K562 (cell line): ENCODE measurements around the gene FADS6. TPM values are rescaled to one million over a fixed set of nuclear protein-coding genes. Genes with fewer than 3 reads are reported as not detected.

ENCODE experiments used
- ATAC-seq: fragments of 200-7000 bp; cut with Tn5 transposase; 3 replicates; pipeline ENCODE4 v1.9.1; 2020; ENCODE audit warnings: moderate library complexity
- BruUV-seq: library from RNA; stranded (reverse); fragments of 400-500 nt; replicated peaks from 2 replicates; lab custom pipeline; 2021; lab: Mats Ljungman, UMichigan
- CTCF ChIA-PET: fragments of 300-600 bp; formaldehyde crosslinking; extraction: SDS; loops from one replicate; lab custom pipeline; 2021; ENCODE audit warnings: low intra/inter-chr PET ratio; lab: Yijun Ruan, JAX
- POLR2A ChIA-PET: fragments of 300-600, 350-650 bp; sonication (Branson Sonifier 250); formaldehyde crosslinking; extraction: SDS; loops from one replicate; lab custom pipeline; 2021; ENCODE audit warnings: antibody characterized with exemption, inconsistent platforms; lab: Yijun Ruan, JAX
- DNase-seq, 4 experiments: peaks; one replicate each; pipeline versions ENCODE4 v3.0.0 to v3.0.0-alpha.2; 2011 to 2018; ENCODE audit warnings: low spot score in 3 of 4, mixed read lengths in 3 of 4; ENCODE audit errors: extremely low read depth in 1 of 4
- FAIRE-seq: peaks from 2 replicates; lab custom pipeline; 2011; peaks lifted over from hg19 to GRCh38; lab: Jason Lieb, UNC
- H2AFZ ChIP-seq: 2 replicates; pipeline ENCODE4 v1.6.0; 2011; ENCODE audit warnings: low read depth, low read length, control low read depth, inconsistent platforms
- H3K27ac ChIP-seq: fragments of 200-600 bp; 3 replicates; pipeline ENCODE4 v1.8.0; 2011; ENCODE audit warnings: low read depth, mild to moderate bottlenecking, control low read depth, inconsistent platforms, low read length, moderate library complexity, mixed read lengths; ENCODE audit errors: extremely low read depth
- H3K27me3 ChIP-seq, 2 experiments: fragments of 300-600 bp in 1 of 2; 2 replicates in 1 of 2; 3 replicates in 1 of 2; pipeline versions ENCODE4 v1.6.0 to v1.8.0; 2011; ENCODE audit warnings: inconsistent platforms in 2 of 2, low read length in 2 of 2, mild to moderate bottlenecking in 1 of 2, mixed read lengths in 1 of 2, moderate library complexity in 1 of 2; ENCODE audit not compliant: control insufficient read depth in 2 of 2, insufficient read depth in 2 of 2
- H3K36me3 ChIP-seq: fragments of 300-600 bp; 3 replicates; pipeline ENCODE4 v1.8.0; 2011; ENCODE audit warnings: mild to moderate bottlenecking, low read length, inconsistent platforms; ENCODE audit not compliant: control insufficient read depth, insufficient read depth
- H3K4me1 ChIP-seq, 2 experiments: fragments of 200-600 bp in 1 of 2; replicated peaks in 1 of 2; 2 replicates in 1 of 2; 3 replicates in 1 of 2; pipeline versions ENCODE4 v1.5.1 to v1.8.0; 2011; ENCODE audit warnings: inconsistent platforms in 2 of 2, low read length in 2 of 2, mild to moderate bottlenecking in 1 of 2, mixed read lengths in 1 of 2, moderate library complexity in 1 of 2; ENCODE audit not compliant: control insufficient read depth in 2 of 2, insufficient read depth in 2 of 2
- H3K4me2 ChIP-seq: 2 replicates; pipeline ENCODE4 v1.6.1; 2011; ENCODE audit warnings: low read length, control low read depth, inconsistent platforms, mixed read lengths; ENCODE audit not compliant: insufficient read depth
- H3K4me3 ChIP-seq: fragments of 200-600 bp; sonication (generic), shearing (Covaris generic); 2 replicates; pipeline ENCODE4 v1.5.1; 2016; ENCODE audit warnings: control low read depth, inconsistent platforms
- H3K79me2 ChIP-seq: fragments of 200-600 bp; 3 replicates; pipeline ENCODE4 v1.8.0; 2011; ENCODE audit warnings: low read length, inconsistent platforms; ENCODE audit not compliant: control insufficient read depth, insufficient read depth
- H3K9ac ChIP-seq, 2 experiments: 2 replicates each; pipeline versions ENCODE4 v1.6.0 to v1.6.1; 2011; ENCODE audit warnings: low read depth in 2 of 2, low read length in 2 of 2, control low read depth in 1 of 2, inconsistent platforms in 1 of 2, mild to moderate bottlenecking in 1 of 2, mixed read lengths in 1 of 2; ENCODE audit not compliant: insufficient read depth in 1 of 2
- H3K9me1 ChIP-seq: one replicate; pipeline ENCODE4 v1.6.0; 2011; ENCODE audit warnings: inconsistent platforms, mild to moderate bottlenecking, low read length, moderate library complexity; ENCODE audit not compliant: control insufficient read depth, insufficient read depth
- H3K9me3 ChIP-seq: replicated peaks from 2 replicates; pipeline ENCODE4 v1.5.1; 2011; ENCODE audit warnings: low read depth, low read length, inconsistent platforms; ENCODE audit not compliant: control insufficient read depth, insufficient read depth
- H4K20me1 ChIP-seq: replicated peaks from 2 replicates; pipeline ENCODE4 v1.6.1; 2011; ENCODE audit warnings: low read length, inconsistent platforms, mixed read lengths; ENCODE audit not compliant: control insufficient read depth, insufficient read depth
- CREBBP ChIP-seq: IDR thresholded peaks from one replicate; pipeline ENCODE4 v1.6.1; 2012; ENCODE audit warnings: low read depth, mild to moderate bottlenecking, control low read depth, inconsistent platforms, low read length
- FOXA1 ChIP-seq: fragments of 450-650 bp; IDR thresholded peaks from 2 replicates; pipeline ENCODE4 v1.6.1; 2016; ENCODE audit warnings: mild to moderate bottlenecking, borderline replicate concordance
- FOXA3 ChIP-seq, 2 experiments: fragments of 450-650 bp in 1 of 2; sonication (generic) in 1 of 2; formaldehyde crosslinking; IDR thresholded peaks in 1 of 2; conservative IDR thresholded peaks in 1 of 2; 2 replicates each; pipeline versions ENCODE4 v1.4.0 to v1.8.0; 2020 to 2022; ENCODE audit warnings: mild to moderate bottlenecking in 2 of 2, missing genetic modification reagents in 1 of 2
- FUS ChIP-seq: fragments of 200-400 bp; formaldehyde crosslinking; optimal IDR thresholded peaks from 2 replicates; pipeline ENCODE3; 2017; ENCODE audit warnings: low read depth, low read length
- HDAC2 ChIP-seq: fragments of 450-650 bp; IDR thresholded peaks from 2 replicates; pipeline ENCODE4 v1.6.1; 2016; ENCODE audit warnings: mild to moderate bottlenecking
- NR0B1 ChIP-seq: fragments of 450-650 bp; IDR thresholded peaks from one replicate; pipeline ENCODE4 v1.6.1; 2018; ENCODE audit warnings: mild to moderate bottlenecking, moderate library complexity; ENCODE audit not compliant: partially characterized antibody
- NR2C2 ChIP-seq, 2 experiments: fragments of 200-800 bp in 1 of 2; sonication (Bioruptor generic) in 1 of 2; sonication (generic) in 1 of 2; formaldehyde crosslinking in 1 of 2; IDR thresholded peaks; 2 replicates each; pipeline versions ENCODE4 v1.6.1 to v1.8.0; 2016 to 2022; ENCODE audit warnings: mild to moderate bottlenecking in 1 of 2, missing compliant biosample characterization in 1 of 2, missing genetic modification characterization in 1 of 2, missing genetic modification reagents in 1 of 2
- PHTF2 ChIP-seq: fragments of 250-450 bp; sonication (Bioruptor Pico); IDR thresholded peaks from 2 replicates; pipeline ENCODE4 v1.5.0; 2021; ENCODE audit warnings: mild to moderate bottlenecking
- POLR2A ChIP-seq: fragments of 450-650 bp; conservative IDR thresholded peaks from 2 replicates; pipeline ENCODE4 v1.6.1; 2016
- SIN3A ChIP-seq, 2 experiments: fragments of 150-350 bp in 1 of 2; IDR thresholded peaks; 2 replicates each; pipeline ENCODE4 v1.6.1; 2011 to 2016; ENCODE audit warnings: borderline replicate concordance in 2 of 2, low read depth in 2 of 2, low read length in 2 of 2, mild to moderate bottlenecking in 2 of 2, moderate library complexity in 2 of 2; ENCODE audit not compliant: control insufficient read depth in 1 of 2
- SIN3B ChIP-seq: fragments of 450-650 bp; IDR thresholded peaks from 2 replicates; pipeline ENCODE4 v1.6.1; 2017; ENCODE audit warnings: low read depth, mild to moderate bottlenecking, moderate library complexity
- ZBTB8A ChIP-seq: fragments of 450-650 bp; IDR thresholded peaks from 2 replicates; pipeline ENCODE4 v1.6.1; 2018; ENCODE audit warnings: mild to moderate bottlenecking, moderate library complexity; ENCODE audit not compliant: partially characterized antibody
- WGBS: fragments of 100-300 bp; shearing (Covaris generic); methylation state at CpG from one replicate; pipeline ENCODE4 v1.1.6; 2016; ENCODE audit warnings: low coverage, mixed read lengths; ENCODE audit not compliant: insufficient coverage; ENCODE audit errors: missing lambda C conversion rate; 5-methylcytosine and 5-hydroxymethylcytosine counted together
- in situ Hi-C: fragments of 300-500 bp; cut with MboI; formaldehyde crosslinking; loops from 4 replicates; pipeline ENCODE4 v1.15.0; 2018; ENCODE audit warnings: inconsistent platforms, mixed read lengths
- intact Hi-C: fragments of 100-400 bp; cut with micrococcal nuclease; formaldehyde crosslinking; loops from 2 replicates; pipeline ENCODE4 v1.14.2; 2022
- polyA plus RNA-seq, 8 experiments: library from polyadenylated mRNA; depleted of rRNA in 4 of 8; stranded (reverse) in 5 of 8; unstranded in 3 of 8; fragments of >200 nt; fragmentation: Nextera tagmentation in 2 of 8; fragmentation: Illumina TruSeq in 1 of 8; extraction: Ambion mirVana in 2 of 8; extraction: Trizol in 1 of 8; gene quantifications; 2 replicates each; pipeline versions ENCODE4 v1.2.1 to v1.2.3, GENCODE V29; 2011 to 2014; ENCODE audit warnings: inconsistent platforms in 1 of 8, missing spikeins in 1 of 8
- total RNA-seq, 7 experiments: library from RNA; depleted of rRNA in 6 of 7; stranded (reverse); fragments of >200 nt in 6 of 7; fragmentation: Illumina TruSeq in 2 of 7; extraction: Trizol in 2 of 7; gene quantifications; 2 replicates each; pipeline versions ENCODE4 v1.2.1 to v1.2.3, GENCODE V29; 2011 to 2021; ENCODE audit warnings: low replicate concordance in 1 of 7

FADS6 gene
- total and polyA plus RNA-seq, 9 of the 15 experiments (the other 6 are each of a cell fraction or from before 2014, with no cell fraction given): 0.18 to 0.22 TPM; not detected in 7

GRCh38 chr17:74850914-74851313 lies 42.5 kb downstream of the FADS6 start:
- no peaks in the 10 kb centered on the region for H3K36me3 ChIP-seq
- DNase-seq: no peak
- POLR2A ChIA-PET: interaction anchor here (0.6 to 2.5 kb wide), 5 partner anchors 8 to 17 kb away, joined by 3 to 11 read pairs (median 3); no protein-coding TSS in a partner anchor
- BruUV-seq: no TSS peak
- peaks cover 4% of the 10 kb centered on the region for H3K9me1 ChIP-seq
- H3K9ac ChIP-seq: no peak overlapping the region
- H3K27me3 ChIP-seq: peaks cover 0 to 35% of the 10 kb centered on the region in 2 experiments; a peak in 2 of 5 replicates
- peaks cover 5% of the 10 kb centered on the region; the same call in 1 of the 2 replicates for H4K20me1 ChIP-seq
- no peaks in the 10 kb centered on the region for H3K79me2 ChIP-seq
- intact Hi-C loops (loop anchor here (5.0 kb wide), 1 partner anchor 109 kb away; no protein-coding TSS in a partner anchor), in situ Hi-C loops (no loop called here)
- no peak overlapping the region for H3K4me2 ChIP-seq
- peaks cover 0 to 37% of the 10 kb centered on the region in 2 experiments; a peak in 2 of 5 replicates for H3K4me1 ChIP-seq
- FAIRE-seq: no peak
- ATAC-seq: no peak
- no peak overlapping the region for H3K27ac ChIP-seq
- TF ChIP-seq CREBBP (no peak), NR2C2 (CRISPR knock-in tag; IDR thresholded peaks at IDR 0.05) (no peak), NR2C2 (tag; IDR thresholded peaks at IDR 0.05) (no peak), FOXA1 (no peak), HDAC2 (no peak), FUS (no peak), PHTF2 (CRISPR knock-in tag) (no peak), FOXA3 (CRISPR knock-in tag; conservative IDR thresholded peaks at IDR 0.05 in 1 of 2, IDR thresholded peaks at IDR 0.05 in 1 of 2) (no peak), SIN3B (no peak), ZBTB8A (no peak), NR0B1 (no peak), SIN3A (IDR thresholded peaks at IDR 0.05; ENCODE audit: borderline replicate concordance in 2 of 2, control insufficient read depth in 1 of 2, low read depth in 2 of 2, low read length in 2 of 2) (no peak), POLR2A (no peak)
- TF ChIP-seq, all 486 proteins: peak for 0
- WGBS: 6% methylated on average over 3 of the region's 3 CpGs
- Histone ChIP-seq H2AFZ (no peak overlapping the region), H3K9me3 (no peaks in the 10 kb centered on the region), H3K4me3 (no peak overlapping the region)
- CTCF ChIA-PET: no interaction called here
